Measurements from ENCODE around the gene MAP3K7CL.

The MAP3K7CL gene

DNA sequence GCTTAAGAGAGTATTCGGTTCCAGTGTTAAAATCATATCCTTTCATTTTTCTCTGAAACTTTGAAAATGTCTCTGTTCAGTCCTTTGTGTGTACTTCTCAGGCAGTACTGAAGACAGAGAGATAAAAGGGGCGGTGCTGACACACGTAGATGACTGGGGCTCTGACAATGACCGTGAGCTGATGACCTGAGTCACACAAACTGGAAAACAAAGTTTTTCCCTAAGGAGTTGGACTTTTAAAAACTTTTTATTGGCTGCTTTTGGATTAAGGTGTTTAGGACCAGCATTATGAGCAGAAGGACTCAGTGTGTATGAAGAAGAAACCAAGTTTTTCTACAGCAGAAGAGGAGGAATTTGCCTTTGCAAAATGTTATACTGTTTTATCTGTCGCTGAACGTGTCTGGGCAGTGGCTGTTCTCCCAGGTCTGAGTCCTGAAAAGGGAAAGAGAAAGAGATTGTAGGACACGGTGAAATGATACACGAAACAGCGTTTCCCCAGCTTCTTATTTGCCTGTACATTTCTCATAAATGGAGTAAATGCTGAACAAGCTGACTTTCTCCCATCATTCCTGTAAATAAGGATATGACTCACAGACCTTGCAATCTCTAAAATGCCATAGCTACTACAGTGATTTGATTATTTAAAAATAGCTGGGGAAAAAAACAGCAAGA is 51.5 kb downstream of the MAP3K7CL start:
- TF ChIP-seq POLR2AphosphoS5 (IDR thresholded peaks at IDR 0.05; ENCODE audit: low read depth, low read length), result no peak
- TF ChIP-seq FOXP2 (optimal IDR thresholded peaks at IDR 0.05; ENCODE audit: borderline replicate concordance, extremely low read depth, extremely low read length, insufficient read depth), result no peak
- no peak for TF ChIP-seq TAF1 (IDR thresholded peaks at IDR 0.05; ENCODE audit: borderline replicate concordance, insufficient read depth, low read length)
- TF ChIP-seq SIN3A (IDR thresholded peaks at IDR 0.05; ENCODE audit: borderline replicate concordance, insufficient read depth, low read length), result no peak
- TF ChIP-seq, protein P1, sequence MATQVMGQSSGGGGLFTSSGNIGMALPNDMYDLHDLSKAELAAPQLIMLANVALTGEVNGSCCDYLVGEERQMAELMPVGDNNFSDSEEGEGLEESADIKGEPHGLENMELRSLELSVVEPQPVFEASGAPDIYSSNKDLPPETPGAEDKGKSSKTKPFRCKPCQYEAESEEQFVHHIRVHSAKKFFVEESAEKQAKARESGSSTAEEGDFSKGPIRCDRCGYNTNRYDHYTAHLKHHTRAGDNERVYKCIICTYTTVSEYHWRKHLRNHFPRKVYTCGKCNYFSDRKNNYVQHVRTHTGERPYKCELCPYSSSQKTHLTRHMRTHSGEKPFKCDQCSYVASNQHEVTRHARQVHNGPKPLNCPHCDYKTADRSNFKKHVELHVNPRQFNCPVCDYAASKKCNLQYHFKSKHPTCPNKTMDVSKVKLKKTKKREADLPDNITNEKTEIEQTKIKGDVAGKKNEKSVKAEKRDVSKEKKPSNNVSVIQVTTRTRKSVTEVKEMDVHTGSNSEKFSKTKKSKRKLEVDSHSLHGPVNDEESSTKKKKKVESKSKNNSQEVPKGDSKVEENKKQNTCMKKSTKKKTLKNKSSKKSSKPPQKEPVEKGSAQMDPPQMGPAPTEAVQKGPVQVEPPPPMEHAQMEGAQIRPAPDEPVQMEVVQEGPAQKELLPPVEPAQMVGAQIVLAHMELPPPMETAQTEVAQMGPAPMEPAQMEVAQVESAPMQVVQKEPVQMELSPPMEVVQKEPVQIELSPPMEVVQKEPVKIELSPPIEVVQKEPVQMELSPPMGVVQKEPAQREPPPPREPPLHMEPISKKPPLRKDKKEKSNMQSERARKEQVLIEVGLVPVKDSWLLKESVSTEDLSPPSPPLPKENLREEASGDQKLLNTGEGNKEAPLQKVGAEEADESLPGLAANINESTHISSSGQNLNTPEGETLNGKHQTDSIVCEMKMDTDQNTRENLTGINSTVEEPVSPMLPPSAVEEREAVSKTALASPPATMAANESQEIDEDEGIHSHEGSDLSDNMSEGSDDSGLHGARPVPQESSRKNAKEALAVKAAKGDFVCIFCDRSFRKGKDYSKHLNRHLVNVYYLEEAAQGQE (IDR thresholded peaks at IDR 0.05; ENCODE audit: insufficient read depth in 1 of 2, low read depth in 2 of 2, low read length in 2 of 2), result no peak

DNA sequence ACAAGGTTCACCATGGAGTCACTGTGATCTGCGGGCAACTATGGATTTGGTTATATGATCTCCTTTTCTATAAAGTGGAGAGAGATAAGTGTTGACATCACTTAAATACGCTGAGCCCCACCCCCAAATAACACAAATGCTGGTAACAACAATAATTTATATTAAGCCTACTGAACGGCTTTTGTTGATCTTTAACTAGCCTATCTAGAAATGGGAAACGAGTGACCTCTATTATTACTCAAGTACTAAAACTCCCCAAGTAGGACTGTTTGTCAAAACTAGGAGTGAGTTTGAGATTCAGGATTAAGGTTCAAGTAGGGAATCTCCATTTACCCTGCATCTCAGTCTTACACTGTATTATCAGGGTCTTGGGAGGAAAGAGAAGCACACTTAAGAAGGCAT is 52.2 kb downstream of the MAP3K7CL start:
- TF ChIP-seq FOXP2 (optimal IDR thresholded peaks at IDR 0.05; ENCODE audit: borderline replicate concordance, extremely low read depth, extremely low read length, insufficient read depth) (no peak), POLR2AphosphoS5 (IDR thresholded peaks at IDR 0.05; ENCODE audit: low read depth, low read length) (no peak), TAF1 (IDR thresholded peaks at IDR 0.05; ENCODE audit: borderline replicate concordance, insufficient read depth, low read length) (no peak), SIN3A (IDR thresholded peaks at IDR 0.05; ENCODE audit: borderline replicate concordance, insufficient read depth, low read length) (no peak)
- TF ChIP-seq, protein P1 (IDR thresholded peaks at IDR 0.05; ENCODE audit: insufficient read depth in 1 of 2, low read depth in 2 of 2, low read length in 2 of 2), result no peak

DNA sequence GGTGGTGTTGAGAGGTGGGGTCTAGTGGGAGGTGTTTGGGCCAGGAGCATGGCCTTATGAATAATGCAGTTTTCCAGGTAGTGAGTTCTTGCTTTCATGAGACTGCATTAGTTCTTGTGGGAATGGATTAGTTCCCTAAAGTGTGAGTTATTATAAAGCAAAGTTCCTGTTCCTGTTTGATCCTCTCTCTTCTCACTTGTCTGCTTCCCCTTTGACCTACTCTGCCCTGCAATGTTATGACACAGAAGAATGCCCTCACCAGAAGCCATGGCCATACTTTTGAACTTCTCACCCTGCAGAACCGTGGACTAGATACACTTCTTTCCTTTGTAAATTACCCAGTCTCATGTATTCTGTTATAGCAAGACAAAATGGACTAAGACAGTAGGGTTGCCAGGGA is 53.6 kb downstream of the MAP3K7CL start:
- TF ChIP-seq, protein P1 (IDR thresholded peaks at IDR 0.05; ENCODE audit: insufficient read depth in 1 of 2, low read depth in 2 of 2, low read length in 2 of 2), result no peak
- TF ChIP-seq POLR2AphosphoS5 (IDR thresholded peaks at IDR 0.05; ENCODE audit: low read depth, low read length) (no peak), SIN3A (IDR thresholded peaks at IDR 0.05; ENCODE audit: borderline replicate concordance, insufficient read depth, low read length) (no peak), FOXP2 (optimal IDR thresholded peaks at IDR 0.05; ENCODE audit: borderline replicate concordance, extremely low read depth, extremely low read length, insufficient read depth) (no peak), TAF1 (IDR thresholded peaks at IDR 0.05; ENCODE audit: borderline replicate concordance, insufficient read depth, low read length) (no peak)

DNA sequence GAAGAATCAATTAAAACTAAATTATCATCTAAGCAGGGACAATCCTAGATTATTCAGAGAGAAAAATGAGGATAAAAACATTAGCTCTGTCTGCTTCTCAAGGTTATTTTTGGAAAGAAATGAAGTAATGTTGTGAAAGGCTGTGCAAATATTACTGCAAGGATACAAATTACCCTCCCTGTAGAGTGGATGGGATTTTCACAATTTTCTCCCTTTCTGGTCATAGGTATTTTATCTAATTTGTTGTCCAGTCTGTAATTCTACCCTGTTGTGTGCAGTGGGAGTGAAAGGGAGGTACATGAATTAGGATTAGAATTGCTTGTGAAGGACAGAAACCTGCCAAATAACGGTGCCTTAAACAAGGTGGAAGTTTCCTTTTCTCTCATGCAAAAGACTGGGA is 54.7 kb downstream of the MAP3K7CL start:
- TF ChIP-seq, protein P1 (IDR thresholded peaks at IDR 0.05; ENCODE audit: insufficient read depth in 1 of 2, low read depth in 2 of 2, low read length in 2 of 2), result no peak
- TF ChIP-seq SIN3A (IDR thresholded peaks at IDR 0.05; ENCODE audit: borderline replicate concordance, insufficient read depth, low read length) (no peak), FOXP2 (optimal IDR thresholded peaks at IDR 0.05; ENCODE audit: borderline replicate concordance, extremely low read depth, extremely low read length, insufficient read depth) (no peak), TAF1 (IDR thresholded peaks at IDR 0.05; ENCODE audit: borderline replicate concordance, insufficient read depth, low read length) (no peak), POLR2AphosphoS5 (IDR thresholded peaks at IDR 0.05; ENCODE audit: low read depth, low read length) (no peak)
